ENCODE data around the gene CCDC187. TPM values are rescaled to one million over a fixed set of nuclear protein-coding genes. Genes with fewer than 3 reads are reported as not detected.

CCDC187 gene
- total RNA-seq, 1 donor from 2014 or later, result 0.47 TPM

DNA sequence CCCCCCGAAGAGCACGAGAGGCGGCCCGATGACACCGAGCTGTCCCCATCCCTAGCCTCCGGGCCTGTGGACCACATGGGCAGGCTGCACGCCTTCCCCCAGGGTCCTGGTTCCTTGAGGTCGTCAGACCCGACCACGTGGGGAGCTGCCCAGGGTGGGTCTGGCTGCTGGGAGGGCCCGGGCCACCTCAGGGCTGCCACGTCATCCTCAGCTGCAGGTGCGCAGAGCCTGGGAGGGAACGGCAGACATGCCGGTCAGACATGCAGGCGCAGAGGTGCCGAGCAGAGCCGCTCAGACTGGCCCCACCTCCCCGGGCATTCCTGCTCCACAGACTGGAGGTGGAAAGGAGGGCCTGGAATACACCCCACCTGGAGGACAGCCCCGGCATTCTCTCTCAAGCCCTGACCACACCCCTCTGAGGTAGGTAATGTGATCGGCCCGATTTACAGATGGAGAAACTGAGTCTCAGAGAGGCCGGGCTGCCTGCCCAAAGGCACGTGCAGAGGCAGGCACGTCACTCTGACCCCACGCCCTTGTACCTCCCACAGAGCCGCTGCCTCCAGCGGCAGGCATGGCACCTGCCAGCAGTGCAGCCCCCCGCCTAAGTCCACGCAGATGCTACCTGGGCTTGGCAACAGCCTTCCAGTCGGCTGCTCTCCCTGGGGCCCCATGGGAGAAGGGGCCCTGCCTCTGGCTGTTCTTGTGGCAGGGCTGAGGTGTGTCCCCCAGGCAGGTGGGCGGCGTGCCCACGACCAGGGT lies 649 bp downstream of the CCDC187 start:
- Mint-ChIP-seq H3K4me3 (no peak overlapping the region), H3K36me3 (no peaks in the 10 kb centered on the region), H3K27me3 (ENCODE audit: low read depth) (peaks cover 2% of the 10 kb centered on the region), H3K9me3 (no peaks in the 10 kb centered on the region), H3K4me1 (no peaks in the 10 kb centered on the region), H3K27ac (no peak overlapping the region)
- TF ChIP-seq, protein P1, sequence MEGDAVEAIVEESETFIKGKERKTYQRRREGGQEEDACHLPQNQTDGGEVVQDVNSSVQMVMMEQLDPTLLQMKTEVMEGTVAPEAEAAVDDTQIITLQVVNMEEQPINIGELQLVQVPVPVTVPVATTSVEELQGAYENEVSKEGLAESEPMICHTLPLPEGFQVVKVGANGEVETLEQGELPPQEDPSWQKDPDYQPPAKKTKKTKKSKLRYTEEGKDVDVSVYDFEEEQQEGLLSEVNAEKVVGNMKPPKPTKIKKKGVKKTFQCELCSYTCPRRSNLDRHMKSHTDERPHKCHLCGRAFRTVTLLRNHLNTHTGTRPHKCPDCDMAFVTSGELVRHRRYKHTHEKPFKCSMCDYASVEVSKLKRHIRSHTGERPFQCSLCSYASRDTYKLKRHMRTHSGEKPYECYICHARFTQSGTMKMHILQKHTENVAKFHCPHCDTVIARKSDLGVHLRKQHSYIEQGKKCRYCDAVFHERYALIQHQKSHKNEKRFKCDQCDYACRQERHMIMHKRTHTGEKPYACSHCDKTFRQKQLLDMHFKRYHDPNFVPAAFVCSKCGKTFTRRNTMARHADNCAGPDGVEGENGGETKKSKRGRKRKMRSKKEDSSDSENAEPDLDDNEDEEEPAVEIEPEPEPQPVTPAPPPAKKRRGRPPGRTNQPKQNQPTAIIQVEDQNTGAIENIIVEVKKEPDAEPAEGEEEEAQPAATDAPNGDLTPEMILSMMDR (IDR thresholded peaks at IDR 0.05; ENCODE audit: unreplicated experiment), result no peak
- no peak for DNase-seq (ENCODE audit: low spot score in 2 of 2, unreplicated experiment in 2 of 2)

DNA sequence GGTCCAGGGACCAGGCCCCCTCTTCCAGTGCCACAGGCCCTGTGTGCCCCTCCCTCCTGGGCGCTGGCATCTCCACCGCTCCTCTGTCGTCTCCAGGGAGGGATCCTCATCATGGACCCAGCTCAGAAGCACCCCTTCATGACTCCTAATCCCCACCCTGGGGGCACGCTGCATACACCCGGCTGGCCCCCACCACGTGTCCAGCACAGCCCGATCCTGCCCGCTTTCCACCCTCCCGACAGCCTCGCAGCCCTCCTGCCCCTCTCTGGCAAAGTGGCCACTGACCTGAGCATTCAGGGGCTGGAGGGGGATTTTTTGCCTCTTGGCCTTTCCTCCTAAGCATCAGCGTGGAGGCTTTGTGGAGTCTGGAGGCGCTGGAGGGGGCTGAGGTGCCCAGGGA lies 1.4 kb downstream of the CCDC187 start:
- no peaks in the 10 kb centered on the region for H3K9me3 Mint-ChIP-seq
- DNase-seq (ENCODE audit: low spot score in 2 of 2, unreplicated experiment in 2 of 2), result no peak
- no peaks in the 10 kb centered on the region for H3K36me3 Mint-ChIP-seq
- H3K4me3 Mint-ChIP-seq, result no peak overlapping the region
- TF ChIP-seq, protein P1 (IDR thresholded peaks at IDR 0.05; ENCODE audit: unreplicated experiment), result no peak
- no peaks in the 10 kb centered on the region for H3K4me1 Mint-ChIP-seq
- H3K27ac Mint-ChIP-seq, result no peak overlapping the region
- peaks cover 2% of the 10 kb centered on the region for H3K27me3 Mint-ChIP-seq (ENCODE audit: low read depth)

DNA sequence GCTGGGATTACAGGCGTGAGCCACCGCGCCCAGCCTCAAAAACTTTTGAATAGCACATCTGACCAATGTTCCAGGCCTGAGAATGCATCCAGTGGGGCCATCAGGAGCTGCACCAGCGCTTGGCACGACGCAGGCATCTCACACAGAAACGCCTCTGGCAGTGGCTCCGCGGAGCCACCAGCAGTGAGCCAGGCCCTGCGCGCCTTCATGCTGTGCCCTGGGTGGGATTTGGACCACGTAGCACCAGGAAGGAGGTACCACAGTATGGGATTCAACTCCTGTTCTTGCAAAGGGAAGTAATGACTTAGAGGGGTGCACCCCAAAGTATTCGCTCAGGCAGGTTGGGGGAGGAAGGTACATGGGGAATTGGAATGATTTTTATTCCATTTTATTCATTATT lies 3.0 kb downstream of the CCDC187 start:
- Mint-ChIP-seq H3K27ac (no peak overlapping the region), H3K27me3 (ENCODE audit: low read depth) (peaks cover 2% of the 10 kb centered on the region), H3K4me3 (no peak overlapping the region), H3K4me1 (no peaks in the 10 kb centered on the region), H3K9me3 (no peaks in the 10 kb centered on the region), H3K36me3 (no peaks in the 10 kb centered on the region)
- TF ChIP-seq, protein P1 (IDR thresholded peaks at IDR 0.05; ENCODE audit: unreplicated experiment), result no peak
- DNase-seq (ENCODE audit: low spot score in 2 of 2, unreplicated experiment in 2 of 2), result no peak

DNA sequence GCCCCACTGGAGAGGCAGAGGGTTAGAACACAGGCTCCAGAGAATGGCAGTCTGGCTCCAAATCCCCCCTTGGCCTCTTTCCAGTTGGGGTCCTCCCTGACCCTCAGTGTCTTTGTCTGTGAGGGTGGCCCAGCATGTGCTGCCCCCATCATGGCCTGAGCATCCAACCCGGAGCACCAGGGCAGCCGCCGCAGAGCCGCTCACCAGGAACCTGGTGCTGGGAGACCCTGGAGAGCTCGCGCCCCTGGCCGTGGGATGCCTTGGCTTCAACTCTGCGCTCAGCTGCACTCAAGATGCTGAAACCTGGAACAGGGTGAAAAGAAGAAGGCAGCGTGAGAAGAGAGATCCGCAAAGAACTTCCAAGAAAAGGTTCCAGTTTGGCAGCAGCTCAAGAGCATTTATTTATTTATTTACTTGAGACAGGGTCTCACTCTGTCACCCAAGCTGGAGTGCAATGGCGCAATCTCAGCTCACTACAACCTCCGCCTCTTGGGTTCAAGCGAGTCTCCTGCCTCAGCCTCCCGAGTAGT lies 3.8 kb downstream of the CCDC187 start:
- no peaks in the 10 kb centered on the region for H3K4me1 Mint-ChIP-seq
- H3K27ac Mint-ChIP-seq, result no peak overlapping the region
- peaks cover 2% of the 10 kb centered on the region for H3K27me3 Mint-ChIP-seq (ENCODE audit: low read depth)
- H3K36me3 Mint-ChIP-seq, result no peaks in the 10 kb centered on the region
- H3K9me3 Mint-ChIP-seq, result no peaks in the 10 kb centered on the region
- no peak overlapping the region for H3K4me3 Mint-ChIP-seq
- DNase-seq (ENCODE audit: low spot score in 2 of 2, unreplicated experiment in 2 of 2), result no peak
- TF ChIP-seq, protein P1 (IDR thresholded peaks at IDR 0.05; ENCODE audit: unreplicated experiment), result no peak

DNA sequence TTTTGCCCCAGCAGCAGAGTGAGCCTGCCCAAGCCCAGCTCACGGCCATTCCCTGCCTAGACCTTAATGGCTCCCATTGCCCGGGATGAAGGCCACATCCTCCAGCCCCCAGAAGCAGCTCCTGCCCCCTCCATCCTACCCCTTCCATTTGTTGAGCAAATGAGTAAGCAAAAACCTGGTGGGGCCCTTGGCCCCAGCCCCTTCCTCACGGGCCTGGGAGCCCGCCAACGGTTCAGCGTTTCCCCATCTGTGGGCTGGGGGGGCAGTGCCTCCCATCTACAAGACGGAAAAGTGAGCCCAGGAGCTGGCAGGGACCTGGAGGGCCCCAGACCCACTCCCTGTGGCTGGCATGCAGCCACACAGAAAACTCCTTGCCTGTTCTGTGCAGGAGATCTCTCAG lies 4.4 kb downstream of the CCDC187 start:
- Mint-ChIP-seq H3K27me3 (ENCODE audit: low read depth) (peaks cover 2% of the 10 kb centered on the region), H3K27ac (no peak overlapping the region), H3K9me3 (no peaks in the 10 kb centered on the region), H3K36me3 (no peaks in the 10 kb centered on the region), H3K4me3 (no peak overlapping the region), H3K4me1 (no peaks in the 10 kb centered on the region)
- TF ChIP-seq, protein P1 (IDR thresholded peaks at IDR 0.05; ENCODE audit: unreplicated experiment), result no peak
- no peak for DNase-seq (ENCODE audit: low spot score in 2 of 2, unreplicated experiment in 2 of 2)

Measured in mesothelial cell of epicardium (in vitro differentiated cells).